GM19468 (cell line): ENCODE data around the gene PRKN.

Experiments used
- ATAC-seq: cut with Tn5 transposase; IDR thresholded peaks from one replicate; pipeline ENCODE4 v1.9.1; 2021; ENCODE audit warnings: mild to moderate bottlenecking, moderate library complexity, moderate number of reproducible peaks; ENCODE audit not compliant: unreplicated experiment; ENCODE audit errors: extremely low read depth

The PRKN gene

DNA sequence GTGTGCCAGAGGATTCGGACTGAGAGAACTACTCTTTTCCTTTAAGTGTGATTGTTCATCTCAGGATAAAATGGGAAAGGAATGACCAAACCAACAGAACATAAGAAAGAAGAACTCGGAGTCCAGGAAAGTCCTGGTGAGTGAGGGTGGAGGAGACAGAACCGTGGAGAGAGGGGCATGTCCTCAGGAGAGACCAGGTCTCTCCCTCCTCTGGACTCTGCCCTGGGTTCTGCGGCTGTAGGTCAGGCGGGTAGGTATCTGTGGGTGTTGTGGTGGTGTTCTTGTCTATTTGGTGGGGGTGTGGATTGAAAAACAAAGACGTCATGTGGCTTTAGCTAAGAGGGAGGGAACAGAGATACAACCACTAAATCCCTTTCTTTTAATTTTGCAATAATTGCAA is 1424.6 kb downstream of the PRKN start:
- ATAC-seq: no peak

DNA sequence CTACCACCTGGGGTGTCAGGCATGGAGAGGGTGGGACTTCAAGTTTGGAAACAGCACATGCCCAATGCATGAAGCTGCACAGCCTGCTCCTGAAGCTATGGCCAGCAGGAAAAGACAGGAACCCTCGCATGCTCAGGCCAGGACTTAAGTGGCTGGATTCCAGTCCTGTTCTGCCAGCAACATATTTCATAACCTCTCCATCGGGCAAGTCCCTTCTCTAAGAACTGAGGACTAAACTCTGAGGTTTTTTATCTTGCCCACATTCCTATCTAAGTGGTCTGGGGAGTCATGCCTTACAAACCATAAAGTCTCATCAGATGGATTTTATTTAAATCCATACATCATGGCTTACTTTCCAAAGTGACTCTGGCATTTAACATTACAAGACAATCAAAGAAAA is 1426.2 kb downstream of the PRKN start:
- no peak for ATAC-seq

DNA sequence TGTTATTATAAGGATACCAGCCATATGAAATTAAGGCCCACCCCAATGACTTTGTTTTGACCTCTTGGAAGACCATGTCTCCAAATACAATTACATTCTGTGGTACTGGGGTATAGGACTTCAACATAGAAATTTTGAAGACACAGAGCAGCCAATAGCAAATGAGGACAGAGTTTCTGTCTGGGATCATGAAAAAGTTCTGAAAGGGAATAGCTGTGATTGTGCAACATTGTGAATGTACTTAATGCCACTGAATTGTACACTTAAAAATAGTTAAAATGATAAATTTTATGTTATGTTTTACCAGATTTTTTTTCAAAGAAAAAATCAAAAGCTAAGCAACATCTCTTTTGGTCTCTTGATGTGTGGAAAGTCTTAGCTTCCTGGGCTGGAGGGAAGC is 1426.7 kb downstream of the PRKN start:
- no peak for ATAC-seq

DNA sequence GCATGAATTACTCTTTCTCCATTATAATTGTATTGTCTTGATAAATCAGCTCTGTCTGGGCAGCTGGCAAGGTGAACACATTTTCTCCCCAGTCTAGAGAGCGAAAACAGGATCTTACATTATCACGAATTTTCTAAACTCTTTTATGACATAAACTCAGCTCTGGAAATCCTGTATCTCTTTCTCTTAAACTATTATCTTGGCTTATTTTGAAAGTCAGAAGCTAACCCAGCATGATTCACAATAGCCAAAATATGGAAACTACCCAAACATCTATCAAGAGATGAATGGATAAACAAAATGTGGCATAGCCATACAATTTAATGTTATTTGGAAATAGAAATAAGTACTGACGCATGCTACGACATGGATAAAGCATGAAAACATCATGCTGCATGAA is 1427.8 kb downstream of the PRKN start:
- no peak for ATAC-seq
